AG10803 (cell line): ENCODE measurements around the gene IFNA4.
"Not testable (repeated sequence)": the region's sequence is repeated elsewhere in the genome, so short reads cannot be mapped to it uniquely, and the experiment has no call there.

Experiments
- DNase-seq: peaks from one replicate; pipeline ENCODE4 v3.0.0; 2010; ENCODE audit warnings: low read depth
- H3K4me3 ChIP-seq: 2 replicates; pipeline ENCODE4 v1.5.1; 2011; ENCODE audit warnings: mild to moderate bottlenecking, low read length, control low read depth
- TF ChIP-seq, protein P1 (sequence below): conservative IDR thresholded peaks from 2 replicates; pipeline ENCODE4 v1.5.1; 2011; ENCODE audit warnings: mild to moderate bottlenecking, low read length, control low read depth, inconsistent platforms

Gene IFNA4

DNA sequence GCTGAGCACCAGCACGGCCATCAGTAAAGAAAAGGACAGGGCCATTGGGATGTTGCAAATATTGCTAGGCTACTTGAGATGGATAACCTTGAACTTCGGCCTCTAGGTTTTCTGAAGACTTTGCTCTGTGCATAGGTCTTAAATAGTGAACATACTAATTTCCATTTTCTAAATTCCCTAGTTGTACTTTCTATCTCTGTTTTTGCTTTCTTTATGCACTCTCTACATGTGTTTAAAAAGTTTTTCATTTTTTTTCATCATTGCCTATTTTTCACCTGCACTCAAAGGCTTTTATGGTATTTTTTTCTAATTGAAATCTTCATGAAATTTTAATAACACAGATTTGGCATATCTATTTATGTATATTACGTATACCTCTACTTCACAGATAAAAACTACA is at the start of gene IFNA4:
TSS of gene IFNA4 (minus strand) at position 101 of the 400 bp plus-strand sequence. CDS start at position 45, 56 bp downstream.
- H3K4me3 ChIP-seq, DNase-seq: not testable (repeated sequence)

DNA sequence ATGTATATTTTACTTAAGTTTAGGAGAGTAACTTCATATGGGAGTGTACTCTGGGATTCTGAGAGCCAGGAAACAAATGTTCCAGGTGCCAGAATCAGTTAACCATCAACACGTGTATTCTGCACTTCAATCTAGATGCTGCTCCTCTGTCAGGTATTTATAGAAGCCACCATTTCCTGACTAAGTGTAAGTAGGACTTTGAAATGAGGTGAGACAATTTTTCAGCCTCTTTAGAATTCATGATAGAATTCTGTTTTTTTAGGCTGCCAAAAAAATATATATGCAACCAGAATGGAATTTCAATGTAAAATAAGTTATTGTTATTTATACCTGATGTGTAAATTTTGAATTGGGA is 49.0 kb upstream of the IFNA4 start:
- H3K4me3 ChIP-seq, DNase-seq: not testable (repeated sequence)

DNA sequence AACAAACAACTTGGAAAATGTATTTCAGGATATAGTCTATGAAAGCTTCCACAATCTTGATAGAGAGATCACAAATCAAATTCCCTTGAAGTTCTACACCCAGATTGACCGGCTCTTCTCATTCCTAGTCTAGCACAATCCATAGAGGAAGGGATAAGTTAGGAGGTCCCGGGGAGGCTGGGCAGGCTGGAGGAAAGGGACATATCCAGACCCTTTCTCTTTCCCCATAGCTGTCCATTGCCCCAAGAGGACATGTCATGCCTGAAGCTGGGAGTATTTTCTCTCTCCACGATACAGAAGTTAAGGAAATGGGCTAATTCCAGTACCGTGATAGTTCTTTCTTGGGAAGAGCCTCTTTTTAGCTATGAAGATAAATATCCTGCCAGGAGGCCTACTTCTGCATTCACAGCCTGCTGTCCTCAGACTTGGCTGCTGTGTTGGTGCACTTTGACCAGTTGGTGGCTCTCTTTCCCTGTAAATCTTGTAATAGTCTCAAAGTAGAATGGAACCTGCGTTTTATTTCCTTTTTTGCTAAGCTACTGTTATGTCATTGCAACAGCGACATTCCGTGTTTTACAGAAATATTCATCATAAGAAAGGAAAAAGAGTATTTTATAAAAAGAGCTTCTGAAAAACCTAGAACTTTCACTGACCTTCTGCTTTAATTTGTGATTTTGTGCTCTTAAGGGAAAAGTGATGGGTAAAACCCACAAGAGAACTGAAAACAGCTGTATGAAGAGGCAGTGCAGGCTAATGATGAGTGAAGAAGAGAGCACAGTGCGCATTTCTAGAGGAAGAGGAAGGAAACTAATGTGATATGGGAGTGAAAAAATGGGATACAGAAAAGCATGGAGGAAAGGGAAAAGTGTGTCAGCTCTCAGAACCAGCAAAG is 48.3 kb upstream of the IFNA4 start:
- TF ChIP-seq, protein P1, sequence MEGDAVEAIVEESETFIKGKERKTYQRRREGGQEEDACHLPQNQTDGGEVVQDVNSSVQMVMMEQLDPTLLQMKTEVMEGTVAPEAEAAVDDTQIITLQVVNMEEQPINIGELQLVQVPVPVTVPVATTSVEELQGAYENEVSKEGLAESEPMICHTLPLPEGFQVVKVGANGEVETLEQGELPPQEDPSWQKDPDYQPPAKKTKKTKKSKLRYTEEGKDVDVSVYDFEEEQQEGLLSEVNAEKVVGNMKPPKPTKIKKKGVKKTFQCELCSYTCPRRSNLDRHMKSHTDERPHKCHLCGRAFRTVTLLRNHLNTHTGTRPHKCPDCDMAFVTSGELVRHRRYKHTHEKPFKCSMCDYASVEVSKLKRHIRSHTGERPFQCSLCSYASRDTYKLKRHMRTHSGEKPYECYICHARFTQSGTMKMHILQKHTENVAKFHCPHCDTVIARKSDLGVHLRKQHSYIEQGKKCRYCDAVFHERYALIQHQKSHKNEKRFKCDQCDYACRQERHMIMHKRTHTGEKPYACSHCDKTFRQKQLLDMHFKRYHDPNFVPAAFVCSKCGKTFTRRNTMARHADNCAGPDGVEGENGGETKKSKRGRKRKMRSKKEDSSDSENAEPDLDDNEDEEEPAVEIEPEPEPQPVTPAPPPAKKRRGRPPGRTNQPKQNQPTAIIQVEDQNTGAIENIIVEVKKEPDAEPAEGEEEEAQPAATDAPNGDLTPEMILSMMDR: peak; percentile 62
- H3K4me3 ChIP-seq: not testable (repeated sequence)
- DNase-seq: peak; percentile 44

DNA sequence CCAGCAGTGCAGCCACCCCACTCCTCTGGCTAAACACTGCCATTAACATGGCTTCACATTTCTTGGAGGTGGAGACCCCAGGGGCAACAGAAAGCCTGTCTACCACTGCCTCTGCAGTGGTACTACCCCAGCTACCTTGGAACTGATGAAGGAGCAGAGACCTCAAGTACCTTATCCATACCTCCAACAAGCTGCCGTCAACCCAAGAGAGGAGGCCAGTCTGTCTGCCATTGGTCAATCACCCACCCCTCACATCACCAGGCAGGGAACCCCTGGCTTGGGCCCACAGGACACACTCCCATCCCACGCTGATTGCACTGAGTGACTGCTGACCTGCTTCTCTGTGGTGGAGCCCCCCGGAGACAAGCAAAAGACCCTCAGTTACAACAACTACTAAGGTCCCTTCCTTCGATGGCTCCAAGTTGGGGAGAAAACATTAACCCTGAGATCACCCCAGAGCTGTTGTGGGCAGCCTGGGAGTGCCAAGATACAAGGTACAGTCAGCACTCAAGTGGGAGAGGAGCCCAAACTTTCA is 46.8 kb upstream of the IFNA4 start:
- no peak for DNase-seq
- no peak overlapping the region for H3K4me3 ChIP-seq
- TF ChIP-seq, protein P1: no peak

DNA sequence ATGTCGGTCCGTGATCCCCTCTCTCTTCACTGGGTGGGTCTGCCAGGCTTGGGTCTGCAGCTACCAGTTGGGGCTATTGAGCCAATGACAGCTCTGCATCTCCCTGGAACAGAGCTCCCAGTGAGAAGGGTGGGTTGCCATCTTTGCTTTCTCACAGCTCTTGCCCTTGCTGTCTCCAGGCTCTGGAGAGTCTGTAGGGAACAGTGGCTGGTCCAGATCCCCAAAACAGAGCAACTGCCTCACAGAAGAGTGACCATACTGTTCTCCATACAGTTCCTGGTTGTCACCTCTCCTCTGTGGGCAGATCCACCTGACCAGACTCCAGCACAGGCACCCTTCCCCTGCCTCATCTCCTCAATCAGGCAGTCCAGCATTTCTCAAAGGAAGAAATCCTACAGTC is 45.9 kb upstream of the IFNA4 start:
- TF ChIP-seq, protein P1: no peak
- no peak for DNase-seq
- H3K4me3 ChIP-seq: no peak overlapping the region

DNA sequence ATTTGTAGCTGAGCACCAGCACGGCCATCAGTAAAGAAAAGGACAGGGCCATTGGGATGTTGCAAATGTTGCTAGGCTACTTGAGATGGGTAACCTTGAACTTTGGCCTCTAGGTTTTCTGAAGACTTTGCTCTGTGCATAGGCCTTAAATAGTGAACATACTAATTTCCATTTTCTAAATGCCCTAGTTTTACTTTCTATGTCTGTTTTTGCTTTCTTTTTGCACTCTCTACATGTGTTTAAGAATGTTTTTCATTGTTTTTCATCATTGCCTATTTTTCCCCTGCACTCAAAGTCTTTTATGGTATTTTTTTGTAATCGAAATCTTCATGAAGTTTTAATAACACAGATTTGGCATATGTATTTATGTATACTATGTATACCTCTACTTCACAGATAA is 40.7 kb upstream of the IFNA4 start, which contains the start of gene IFNA17:
TSS of gene IFNA17 (minus strand) at position 101 of the 400 bp plus-strand sequence. CDS start at position 52, 49 bp downstream.
- TF ChIP-seq, protein P1: no peak
- no peak for DNase-seq
- no peak within 1 kb of the TSS for H3K4me3 ChIP-seq

DNA sequence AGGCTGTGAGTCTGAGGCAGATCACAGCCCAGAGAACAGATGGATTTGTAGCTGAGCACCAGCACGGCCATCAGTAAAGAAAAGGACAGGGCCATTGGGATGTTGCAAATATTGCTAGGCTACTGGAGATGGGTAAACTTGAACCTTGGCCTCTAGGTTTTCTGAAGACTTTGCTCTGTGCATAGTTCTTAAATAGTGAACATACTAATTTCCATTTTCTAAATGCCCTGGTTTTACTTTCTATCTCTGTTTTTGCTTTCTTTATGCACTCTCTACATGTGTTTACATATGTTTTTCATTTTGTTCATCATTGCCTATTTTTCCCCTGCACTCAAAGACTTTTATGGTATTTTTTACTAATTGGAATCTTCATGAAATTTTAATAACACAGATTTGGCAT is 29.8 kb upstream of the IFNA4 start, which contains the start of gene IFNA16:
TSS of gene IFNA16 (minus strand) at position 101 of the 400 bp plus-strand sequence. CDS start at position 95, 6 bp downstream.
- not testable (repeated sequence) for H3K4me3 ChIP-seq, DNase-seq

DNA sequence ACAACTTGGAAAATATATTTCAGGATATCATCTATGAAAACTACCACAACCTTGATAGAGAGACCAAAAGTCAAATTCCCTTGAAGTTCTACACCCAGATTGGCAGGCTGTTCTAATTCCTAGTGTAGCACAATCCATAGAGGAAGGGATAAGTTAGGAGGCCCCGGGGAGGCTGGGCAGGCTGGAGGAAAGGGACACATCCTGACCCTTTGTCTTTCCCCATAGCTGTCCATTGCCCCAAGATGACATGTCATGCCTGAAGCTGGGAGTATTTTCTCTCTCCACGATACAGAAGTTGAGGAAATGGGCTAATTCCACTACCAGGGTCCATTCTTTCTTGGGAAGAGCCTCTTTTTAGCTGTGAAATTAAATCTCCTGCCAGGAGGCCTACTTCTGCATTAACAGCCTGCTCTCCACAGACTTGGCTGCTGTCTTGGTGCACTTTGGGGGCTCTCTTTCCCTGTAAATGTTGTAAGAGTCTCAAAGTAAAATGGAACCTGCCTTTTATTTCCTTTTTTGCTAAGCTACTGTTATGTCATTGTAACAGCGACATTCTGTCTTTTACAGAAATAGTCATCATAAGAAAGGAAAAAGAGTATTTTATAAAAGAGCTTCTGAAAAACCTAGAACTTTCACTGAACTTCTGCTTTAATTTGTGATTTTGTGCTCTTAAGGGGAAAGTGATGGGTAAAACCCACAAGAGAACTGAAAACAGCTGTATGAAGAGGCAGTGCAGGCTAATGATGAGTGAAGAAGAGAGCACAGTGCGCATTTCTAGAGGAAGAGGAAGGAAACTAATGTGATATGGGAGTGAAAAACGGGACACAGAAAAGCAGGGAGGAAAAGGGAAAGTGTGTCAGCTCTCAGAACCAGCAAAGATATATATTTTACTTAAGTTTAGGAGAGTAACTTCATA is 26.3 kb upstream of the IFNA4 start:
- peak; percentile 2 for DNase-seq

DNA sequence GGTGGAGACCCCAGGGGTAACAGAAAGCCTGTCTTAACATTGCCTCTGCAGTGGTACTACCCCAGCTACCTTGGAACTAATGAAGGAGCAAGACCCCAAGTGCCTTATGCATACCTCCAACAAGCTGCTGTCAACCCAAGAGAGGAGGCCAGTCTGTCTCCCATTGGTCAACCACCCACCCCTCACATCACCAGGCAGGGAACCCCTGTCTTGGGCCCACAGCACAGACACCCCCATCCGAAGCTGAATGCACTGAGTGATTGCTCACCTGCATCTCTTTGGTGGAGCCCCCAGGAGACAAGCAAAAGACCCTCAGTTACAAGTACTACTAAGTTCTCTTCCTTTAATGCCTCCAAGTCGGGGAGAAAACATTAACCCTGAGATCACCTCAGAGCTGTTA is 24.8 kb upstream of the IFNA4 start:
- not testable (repeated sequence) for H3K4me3 ChIP-seq, DNase-seq

More for the DNA sequence above, 26.3 kb upstream of the IFNA4 start:
- H3K4me3 ChIP-seq: not testable (repeated sequence)
- TF ChIP-seq, protein P1: peak; percentile 44

DNA sequence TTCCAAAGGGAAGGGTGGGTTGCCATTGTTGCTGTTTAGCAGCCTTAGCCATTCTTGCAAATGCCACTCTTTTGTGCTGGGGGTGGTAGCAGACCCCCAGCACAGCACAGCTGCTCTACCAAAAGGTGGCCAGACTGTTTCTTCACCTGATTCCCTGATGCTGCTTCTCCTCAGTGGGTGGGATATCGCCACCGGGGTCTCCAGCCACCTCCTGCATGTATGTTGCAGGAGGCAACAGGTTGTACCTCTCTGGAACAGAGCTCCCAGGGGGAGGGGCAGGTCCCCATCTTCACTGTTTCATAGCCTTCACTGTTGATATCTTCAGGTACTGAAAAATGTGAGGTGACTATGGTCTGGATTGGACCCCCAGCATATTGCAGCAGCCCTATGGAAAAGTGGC is 23.4 kb upstream of the IFNA4 start:
- DNase-seq, H3K4me3 ChIP-seq: not testable (repeated sequence)
